SK-N-SH (cell line): ENCODE measurements around the gene RAD51B. TPM values are rescaled to one million over a fixed set of nuclear protein-coding genes. Genes with fewer than 3 reads are reported as not detected.

Source experiments
- CTCF ChIA-PET: fragments of 300-600, 350-600 bp; formaldehyde crosslinking; extraction: SDS; loops from one replicate; lab custom pipeline; 2021; lab: Yijun Ruan, JAX
- POLR2A ChIA-PET: fragments of 350-600 bp; sonication (Branson Sonifier 250); formaldehyde crosslinking; extraction: SDS; loops from one replicate; lab custom pipeline; 2020; ENCODE audit warnings: antibody characterized with exemption, inconsistent platforms; lab: Yijun Ruan, JAX
- DNase-seq: peaks from one replicate; pipeline ENCODE4 v3.0.0; 2012
- H2AFZ ChIP-seq: fragments of 200-600 bp; sonication (generic); 2 replicates; pipeline ENCODE4 v1.8.1; 2016; ENCODE audit warnings: antibody characterized with exemption, mild to moderate bottlenecking, low read depth
- H3F3A ChIP-seq: fragments of 200-600 bp; sonication (generic); replicated peaks from 2 replicates; pipeline ENCODE3; 2016; ENCODE audit warnings: antibody characterized with exemption, mild to moderate bottlenecking; ENCODE audit not compliant: insufficient read depth
- H3K27ac ChIP-seq, 2 experiments: fragments of 200-500 bp in 1 of 2; fragments of 200-600 bp in 1 of 2; sonication (Bioruptor generic) in 1 of 2; sonication (generic), shearing (Covaris generic) in 1 of 2; 2 replicates each; pipeline versions ENCODE4 v1.5.1 to v1.6.1; 2014 to 2016; ENCODE audit warnings: low read depth in 2 of 2, inconsistent platforms in 1 of 2, low read length in 1 of 2, mild to moderate bottlenecking in 1 of 2, mixed read lengths in 1 of 2
- H3K27me3 ChIP-seq: fragments of 200-600 bp; sonication (generic), shearing (Covaris generic); 2 replicates; pipeline ENCODE4 v1.6.1; 2016; ENCODE audit warnings: mixed run types; ENCODE audit not compliant: insufficient read depth
- H3K36me3 ChIP-seq, 2 experiments: fragments of 200-500 bp in 1 of 2; fragments of 200-600 bp in 1 of 2; sonication (Bioruptor generic) in 1 of 2; sonication (generic) in 1 of 2; replicated peaks in 1 of 2; 2 replicates each; pipeline versions ENCODE3 to v1.5.1; 2014 to 2016; ENCODE audit warnings: low read length in 1 of 2, mild to moderate bottlenecking in 1 of 2; ENCODE audit not compliant: insufficient read depth in 2 of 2, control insufficient read depth in 1 of 2
- H3K4me1 ChIP-seq, 2 experiments: fragments of 200-500 bp in 1 of 2; fragments of 200-600 bp in 1 of 2; sonication (Bioruptor generic) in 1 of 2; sonication (generic), shearing (Covaris generic) in 1 of 2; 2 replicates each; pipeline versions ENCODE4 v1.5.1 to v1.6.1; 2014 to 2016; ENCODE audit warnings: low read depth in 1 of 2, low read length in 1 of 2, mixed run types in 1 of 2; ENCODE audit not compliant: insufficient read depth in 2 of 2, control insufficient read depth in 1 of 2
- H3K4me2 ChIP-seq: fragments of 200-600 bp; sonication (generic), shearing (Covaris generic); 2 replicates; pipeline ENCODE4 v1.6.1; 2017; ENCODE audit warnings: mixed run types
- H3K4me3 ChIP-seq, 2 experiments: fragments of 200-500 bp in 1 of 2; fragments of 200-600 bp in 1 of 2; sonication (Bioruptor generic) in 1 of 2; sonication (generic), shearing (Covaris generic) in 1 of 2; 2 replicates each; pipeline versions ENCODE4 v1.5.1 to v1.8.1; 2014 to 2016; ENCODE audit warnings: low read depth in 2 of 2, inconsistent platforms in 1 of 2, low read length in 1 of 2, mild to moderate bottlenecking in 1 of 2, mixed read lengths in 1 of 2, moderate library complexity in 1 of 2
- H3K79me2 ChIP-seq: fragments of 200-600 bp; sonication (generic); 2 replicates; pipeline ENCODE4 v1.8.1; 2017; ENCODE audit warnings: mild to moderate bottlenecking; ENCODE audit not compliant: insufficient read depth
- H3K9ac ChIP-seq: fragments of 200-600 bp; sonication (generic); 2 replicates; pipeline ENCODE4 v1.6.1; 2017; ENCODE audit warnings: mixed run types
- H3K9me2 ChIP-seq: fragments of 200-600 bp; sonication (generic); 2 replicates; pipeline ENCODE4 v1.6.1; 2017; ENCODE audit warnings: mixed run types
- H3K9me3 ChIP-seq: fragments of 200-600 bp; sonication (generic); 2 replicates; pipeline ENCODE4 v1.6.1; 2017; ENCODE audit warnings: mixed run types, mild to moderate bottlenecking, moderate library complexity
- H4K20me1 ChIP-seq: fragments of 200-600 bp; sonication (generic); 2 replicates; pipeline ENCODE4 v1.6.1; 2017; ENCODE audit warnings: mild to moderate bottlenecking, mixed run types; ENCODE audit not compliant: insufficient read depth
- CHD2 ChIP-seq: fragments of 150-350 bp; IDR thresholded peaks from 2 replicates; pipeline ENCODE4 v1.6.1; 2018; ENCODE audit warnings: low read length; ENCODE audit not compliant: partially characterized antibody
- EP300 ChIP-seq, 2 experiments: IDR thresholded peaks; 2 replicates each; pipeline versions ENCODE4 v1.4.0 to v1.6.1; 2012; ENCODE audit warnings: borderline replicate concordance in 1 of 2, low read depth in 1 of 2, low read length in 1 of 2
- EZH2phosphoT487 ChIP-seq: fragments of 200-600 bp; sonication (generic); IDR thresholded peaks from 2 replicates; pipeline ENCODE4 v1.6.1; 2017; ENCODE audit warnings: low read depth, mixed run types, mild to moderate bottlenecking, antibody characterized with exemption, moderate library complexity, borderline replicate concordance
- FOSL2 ChIP-seq: IDR thresholded peaks from 2 replicates; pipeline ENCODE4 v1.4.0; 2012; ENCODE audit warnings: low read depth, mild to moderate bottlenecking, moderate library complexity, borderline replicate concordance
- FOXJ3 ChIP-seq: sonication (generic); formaldehyde crosslinking; IDR thresholded peaks from 2 replicates; pipeline ENCODE4 v1.5.1; 2020; ENCODE audit warnings: mild to moderate bottlenecking, missing genetic modification reagents
- FOXM1 ChIP-seq: IDR thresholded peaks from 2 replicates; pipeline ENCODE4 v1.4.0; 2012; ENCODE audit warnings: low read depth, mild to moderate bottlenecking
- GABPA ChIP-seq: IDR thresholded peaks from 2 replicates; pipeline ENCODE4 v1.4.0; 2012; ENCODE audit warnings: low read depth, mild to moderate bottlenecking
- GATA2 ChIP-seq: sonication (generic); formaldehyde crosslinking; IDR thresholded peaks from 2 replicates; pipeline ENCODE4 v1.5.0; 2020; ENCODE audit warnings: mild to moderate bottlenecking, missing genetic modification reagents
- MEF2A ChIP-seq: IDR thresholded peaks from 2 replicates; pipeline ENCODE4 v1.4.0; 2012; ENCODE audit warnings: low read depth, borderline replicate concordance
- MXI1 ChIP-seq: IDR thresholded peaks from 2 replicates; pipeline ENCODE4 v1.6.1; 2012; ENCODE audit warnings: mild to moderate bottlenecking, low read depth, low read length, improper control_type of control experiment
- POLR2AphosphoS5 ChIP-seq: IDR thresholded peaks from 2 replicates; pipeline ENCODE4 v1.6.1; 2012; ENCODE audit warnings: low read depth, low read length
- RAD21 ChIP-seq: IDR thresholded peaks from 2 replicates; pipeline ENCODE4 v1.6.1; 2012; ENCODE audit warnings: mild to moderate bottlenecking, low read length
- RCOR1 ChIP-seq: fragments of 150-350 bp; IDR thresholded peaks from 2 replicates; pipeline ENCODE4 v1.6.1; 2017; ENCODE audit warnings: antibody characterized with exemption, low read length
- RXRA ChIP-seq: IDR thresholded peaks from 2 replicates; pipeline ENCODE4 v1.4.0; 2012; ENCODE audit warnings: low read depth, mild to moderate bottlenecking, borderline replicate concordance
- TAF1 ChIP-seq: IDR thresholded peaks from 2 replicates; pipeline ENCODE4 v1.6.1; 2012; ENCODE audit warnings: low read depth, mild to moderate bottlenecking, low read length, moderate library complexity, borderline replicate concordance
- TEAD4 ChIP-seq: IDR thresholded peaks from 2 replicates; pipeline ENCODE4 v1.4.0; 2012; ENCODE audit warnings: mild to moderate bottlenecking, borderline replicate concordance; ENCODE audit not compliant: insufficient read depth
- YY1 ChIP-seq: IDR thresholded peaks from 2 replicates; pipeline ENCODE4 v1.4.0; 2012; ENCODE audit warnings: low read depth, mild to moderate bottlenecking
- WGBS: methylation state at CpG from one replicate; pipeline ENCODE4 v1.1.6; 2017; ENCODE audit warnings: low lambda C conversion rate; 5-methylcytosine and 5-hydroxymethylcytosine counted together
- polyA plus RNA-seq, 3 experiments: library from polyadenylated mRNA; depleted of rRNA; stranded (reverse); fragments of >200 nt; gene quantifications; 2 replicates each; pipeline ENCODE4 v1.2.3, GENCODE V29; 2012
- TF ChIP-seq, protein P1 (sequence below): fragments of 150-350 bp; IDR thresholded peaks from 2 replicates; pipeline ENCODE4 v1.6.1; 2016; ENCODE audit warnings: mild to moderate bottlenecking, low read depth, low read length
- TF ChIP-seq, protein P2 (sequence below): IDR thresholded peaks from 2 replicates; pipeline ENCODE4 v1.4.0; 2012; ENCODE audit warnings: low read depth
- TF ChIP-seq, protein P3 (sequence below): IDR thresholded peaks from 2 replicates; pipeline ENCODE4 v1.4.0; 2012; ENCODE audit warnings: low read depth, borderline replicate concordance
- TF ChIP-seq, protein P4 (sequence below): IDR thresholded peaks from 2 replicates; pipeline ENCODE4 v1.4.0; 2012; ENCODE audit warnings: low read depth, borderline replicate concordance

The RAD51B gene
- polyA plus RNA-seq, 1 of the 3 experiments (the other 2 are of a cell fraction), result 6.0 TPM

DNA sequence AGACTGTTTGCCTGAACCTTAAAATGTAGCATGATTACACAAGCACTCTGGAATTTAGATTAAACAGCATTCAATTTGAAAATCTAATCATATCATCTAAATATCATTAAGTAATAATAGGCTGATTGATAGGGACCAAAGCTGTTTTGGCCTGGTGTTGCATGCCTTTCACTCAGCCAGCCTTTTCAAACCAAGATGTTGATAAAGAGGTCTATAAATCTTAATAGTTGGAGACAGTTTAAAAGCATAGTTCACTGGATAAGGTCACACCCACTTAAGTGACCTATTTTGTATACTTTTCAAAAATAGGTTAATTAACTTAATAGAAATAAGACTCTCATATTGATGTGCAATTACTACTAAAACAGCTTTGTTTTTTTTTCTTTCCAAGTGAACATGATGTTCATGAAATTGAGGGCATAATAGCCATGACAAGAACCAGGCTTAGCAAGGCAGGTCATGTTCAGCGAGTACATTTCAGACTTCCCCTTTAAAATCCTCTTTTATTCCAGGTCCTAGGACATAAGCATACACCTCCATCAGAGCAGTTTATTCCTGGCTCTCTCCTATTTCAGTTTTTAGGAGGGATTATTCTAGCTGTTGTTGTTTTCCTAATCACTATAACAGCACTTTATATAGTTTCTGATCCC lies 349.0 kb downstream of the RAD51B start (continued):
- peak; percentile 69; the same call in 1 of the 2 replicates for TF ChIP-seq TEAD4
- TF ChIP-seq, protein P1, sequence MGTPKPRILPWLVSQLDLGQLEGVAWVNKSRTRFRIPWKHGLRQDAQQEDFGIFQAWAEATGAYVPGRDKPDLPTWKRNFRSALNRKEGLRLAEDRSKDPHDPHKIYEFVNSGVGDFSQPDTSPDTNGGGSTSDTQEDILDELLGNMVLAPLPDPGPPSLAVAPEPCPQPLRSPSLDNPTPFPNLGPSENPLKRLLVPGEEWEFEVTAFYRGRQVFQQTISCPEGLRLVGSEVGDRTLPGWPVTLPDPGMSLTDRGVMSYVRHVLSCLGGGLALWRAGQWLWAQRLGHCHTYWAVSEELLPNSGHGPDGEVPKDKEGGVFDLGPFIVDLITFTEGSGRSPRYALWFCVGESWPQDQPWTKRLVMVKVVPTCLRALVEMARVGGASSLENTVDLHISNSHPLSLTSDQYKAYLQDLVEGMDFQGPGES, result no peak
- TF ChIP-seq RXRA, result peak; percentile 25; the same call in 1 of the 2 replicates
- TF ChIP-seq, protein P2, sequence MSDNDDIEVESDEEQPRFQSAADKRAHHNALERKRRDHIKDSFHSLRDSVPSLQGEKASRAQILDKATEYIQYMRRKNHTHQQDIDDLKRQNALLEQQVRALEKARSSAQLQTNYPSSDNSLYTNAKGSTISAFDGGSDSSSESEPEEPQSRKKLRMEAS, result no peak; the same call in 1 of the 2 replicates
- TF ChIP-seq TAF1, result no peak
- no peak for TF ChIP-seq RAD21
- TF ChIP-seq FOSL2, result no peak

DNA sequence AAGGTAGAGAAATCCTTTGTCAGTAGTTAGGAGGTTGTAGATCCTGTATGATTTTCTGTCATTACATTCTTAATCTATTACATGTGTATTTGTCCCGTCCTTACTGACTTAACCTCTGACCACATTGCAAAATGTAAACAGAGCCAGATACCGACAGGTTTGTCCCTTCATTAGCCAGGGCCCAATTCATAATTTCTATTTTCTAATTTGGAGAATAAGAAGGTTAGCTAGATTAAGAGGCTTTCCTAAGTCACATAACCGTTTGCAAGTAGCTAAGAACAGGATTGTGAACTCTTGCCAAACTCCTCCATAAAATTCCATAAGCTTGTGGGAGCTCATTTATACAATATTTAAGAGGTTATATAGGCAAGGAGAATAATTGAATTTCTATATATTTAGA lies 352.6 kb downstream of the RAD51B start:
- H3K36me3 ChIP-seq, result no peaks in the 10 kb centered on the region
- no peak overlapping the region for H3K9ac ChIP-seq
- no peaks in the 10 kb centered on the region for H3K27me3 ChIP-seq
- no peaks in the 10 kb centered on the region for H4K20me1 ChIP-seq
- DNase-seq, result no peak
- ChIA-PET CTCF (interaction anchor here (0.9 to 1.3 kb wide), 2 partner anchors 25 to 229 kb away, joined by 3 read pairs; no protein-coding TSS in a partner anchor), POLR2A (no interaction called here)
- TF ChIP-seq POLR2AphosphoS5 (no peak), RCOR1 (no peak), TEAD4 (no peak), CHD2 (no peak), GATA2 (CRISPR knock-in tag) (no peak), FOXJ3 (CRISPR knock-in tag) (no peak), GABPA (no peak), TAF1 (no peak), EP300 (IDR thresholded peaks at IDR 0.05; ENCODE audit: borderline replicate concordance in 1 of 2, low read depth in 1 of 2, low read length in 1 of 2) (no peak), MEF2A (no peak), MXI1 (no peak), EZH2phosphoT487 (no peak), FOXM1 (no peak), RAD21 (no peak), YY1 (no peak), FOSL2 (no peak)
- TF ChIP-seq, protein P3, sequence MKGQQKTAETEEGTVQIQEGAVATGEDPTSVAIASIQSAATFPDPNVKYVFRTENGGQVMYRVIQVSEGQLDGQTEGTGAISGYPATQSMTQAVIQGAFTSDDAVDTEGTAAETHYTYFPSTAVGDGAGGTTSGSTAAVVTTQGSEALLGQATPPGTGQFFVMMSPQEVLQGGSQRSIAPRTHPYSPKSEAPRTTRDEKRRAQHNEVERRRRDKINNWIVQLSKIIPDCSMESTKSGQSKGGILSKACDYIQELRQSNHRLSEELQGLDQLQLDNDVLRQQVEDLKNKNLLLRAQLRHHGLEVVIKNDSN, result no peak
- TF ChIP-seq, protein P4, sequence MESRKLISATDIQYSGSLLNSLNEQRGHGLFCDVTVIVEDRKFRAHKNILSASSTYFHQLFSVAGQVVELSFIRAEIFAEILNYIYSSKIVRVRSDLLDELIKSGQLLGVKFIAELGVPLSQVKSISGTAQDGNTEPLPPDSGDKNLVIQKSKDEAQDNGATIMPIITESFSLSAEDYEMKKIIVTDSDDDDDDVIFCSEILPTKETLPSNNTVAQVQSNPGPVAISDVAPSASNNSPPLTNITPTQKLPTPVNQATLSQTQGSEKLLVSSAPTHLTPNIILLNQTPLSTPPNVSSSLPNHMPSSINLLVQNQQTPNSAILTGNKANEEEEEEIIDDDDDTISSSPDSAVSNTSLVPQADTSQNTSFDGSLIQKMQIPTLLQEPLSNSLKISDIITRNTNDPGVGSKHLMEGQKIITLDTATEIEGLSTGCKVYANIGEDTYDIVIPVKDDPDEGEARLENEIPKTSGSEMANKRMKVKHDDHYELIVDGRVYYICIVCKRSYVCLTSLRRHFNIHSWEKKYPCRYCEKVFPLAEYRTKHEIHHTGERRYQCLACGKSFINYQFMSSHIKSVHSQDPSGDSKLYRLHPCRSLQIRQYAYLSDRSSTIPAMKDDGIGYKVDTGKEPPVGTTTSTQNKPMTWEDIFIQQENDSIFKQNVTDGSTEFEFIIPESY, result no peak
- H3K4me2 ChIP-seq, result no peak overlapping the region
- no peaks in the 10 kb centered on the region for H3K79me2 ChIP-seq
- H3K9me3 ChIP-seq, result no peaks in the 10 kb centered on the region
- H3K4me3 ChIP-seq, result no peak overlapping the region
- peaks cover 4 to 8% of the 10 kb centered on the region in 2 experiments; a peak in 3 of 4 replicates for H3K4me1 ChIP-seq
- H2AFZ ChIP-seq, result no peak overlapping the region
- WGBS, result 57% methylated on average over 3 of the region's 3 CpGs
- no peaks in the 10 kb centered on the region for H3K9me2 ChIP-seq
- peaks cover 4% of the 10 kb centered on the region for H3F3A ChIP-seq
- peak overlapping the region; percentile 18 to 76; a peak in 3 of 4 replicates for H3K27ac ChIP-seq
